ENCODE data around the gene RIBC1. TPM values are rescaled to one million over a fixed set of nuclear protein-coding genes. Genes with fewer than 3 reads are reported as not detected.
"Not testable (repeated sequence)": the region's sequence is repeated elsewhere in the genome, so short reads cannot be mapped to it uniquely, and the experiment has no call there.

Gene RIBC1
- total and polyA plus RNA-seq, 3 donors from 2014 or later: 20.3 to 52.0 (median 41.6) TPM

- no peak overlapping the region for H3K4me3 ChIP-seq
- DNase-seq: no peak
- TF ChIP-seq CTCF (IDR thresholded peaks at IDR 0.05) (no peak), POLR2A (IDR thresholded peaks at IDR 0.05) (no peak)
- no peaks in the 10 kb centered on the region for H3K9me3 ChIP-seq
- H3K36me3 ChIP-seq (ENCODE audit: low read depth, missing control alignments): no peaks in the 10 kb centered on the region
- 72 to 78% methylated on average over 3 of the region's 3 CpGs for WGBS, 2 donors
- intact Hi-C loops (cut with DNase I; ENCODE audit: low total_unique reads): no loop called here
- no peak overlapping the region for H3K27ac ChIP-seq
- no peaks in the 10 kb centered on the region for H3K27me3 ChIP-seq
- H3K4me1 ChIP-seq: no peaks in the 10 kb centered on the region
Measured at GRCh38 chrX:53456254-53456653, 33.6 kb downstream of the RIBC1 start.

DNA sequence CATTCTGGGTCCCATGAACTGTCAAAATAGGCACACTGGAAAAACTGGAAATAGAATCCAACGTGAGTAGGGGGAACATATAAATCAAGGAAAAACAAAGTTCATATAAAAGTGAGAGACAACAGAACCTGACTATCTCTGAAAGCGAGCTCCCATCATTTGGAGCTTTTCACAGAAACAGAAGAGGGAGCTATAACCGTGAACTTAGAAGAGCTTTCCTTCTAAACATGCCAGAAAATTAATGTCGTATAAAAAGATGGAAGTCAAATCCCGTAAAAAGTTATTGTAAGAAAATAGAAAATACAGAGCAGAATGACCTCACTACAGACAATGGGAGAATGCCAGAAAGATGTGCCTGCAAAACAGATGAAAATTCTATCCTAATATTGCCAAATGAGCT is 35.4 kb downstream of the RIBC1 start:
- no peaks in the 10 kb centered on the region for H3K27me3 ChIP-seq
- no peak for DNase-seq
- no peak overlapping the region for H3K4me3 ChIP-seq
- no peak overlapping the region for H3K27ac ChIP-seq
- H3K4me1 ChIP-seq: no peaks in the 10 kb centered on the region
- intact Hi-C loops (cut with DNase I; ENCODE audit: low total_unique reads): no loop called here
- H3K36me3 ChIP-seq (ENCODE audit: low read depth, missing control alignments): no peaks in the 10 kb centered on the region
- TF ChIP-seq POLR2A (IDR thresholded peaks at IDR 0.05): no peak
- TF ChIP-seq CTCF (IDR thresholded peaks at IDR 0.05): no peak
- no peaks in the 10 kb centered on the region for H3K9me3 ChIP-seq
- 20 to 46% methylated on average over 5 of the region's 5 CpGs for WGBS, 2 donors

- H3K4me1 ChIP-seq; H3K9me3 ChIP-seq; H3K4me3 ChIP-seq; H3K36me3 ChIP-seq (ENCODE audit: low read depth, missing control alignments); H3K27me3 ChIP-seq; H3K27ac ChIP-seq; DNase-seq; intact Hi-C loops (cut with DNase I; ENCODE audit: low total_unique reads): not testable (repeated sequence)
- WGBS, 2 donors: 93 to 98% methylated on average over 3 of the region's 3 CpGs
Measured at GRCh38 chrX:53468659-53469058, 46.0 kb downstream of the RIBC1 start.

GRCh38 chrX:53471346-53471745 is 48.7 kb downstream of the RIBC1 start:
- 71 to 75% methylated on average over 2 to 3 of the region's 3 CpGs for WGBS, 2 donors
- H3K27me3 ChIP-seq: no peaks in the 10 kb centered on the region
- no peak for DNase-seq
- TF ChIP-seq POLR2A (IDR thresholded peaks at IDR 0.05): no peak
- no peak for TF ChIP-seq CTCF (IDR thresholded peaks at IDR 0.05)
- no peak overlapping the region for H3K27ac ChIP-seq
- intact Hi-C loops (cut with DNase I; ENCODE audit: low total_unique reads): no loop called here
- no peaks in the 10 kb centered on the region for H3K4me1 ChIP-seq
- no peaks in the 10 kb centered on the region for H3K9me3 ChIP-seq
- no peak overlapping the region for H3K4me3 ChIP-seq
- no peaks in the 10 kb centered on the region for H3K36me3 ChIP-seq (ENCODE audit: low read depth, missing control alignments)

DNA sequence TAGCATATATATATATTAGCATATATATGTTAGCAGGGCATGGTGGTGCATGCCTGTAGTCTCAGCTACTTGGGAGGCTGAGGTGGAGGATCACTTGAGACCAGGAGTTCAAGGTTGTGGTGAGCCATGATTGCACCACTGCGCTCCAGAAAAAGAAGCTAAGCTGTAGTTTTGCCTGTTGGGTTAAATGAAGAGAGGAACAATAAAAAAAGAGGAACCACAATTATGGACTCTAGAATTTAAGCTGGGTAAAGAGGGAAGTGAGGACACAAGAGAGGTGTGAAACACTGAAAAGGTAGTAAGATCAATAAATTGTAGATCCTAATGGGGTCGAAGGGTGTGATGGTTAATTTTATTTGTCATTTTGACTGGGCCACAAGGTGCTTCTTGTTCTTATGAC is 52.0 kb downstream of the RIBC1 start:
- Histone ChIP-seq H3K36me3 (ENCODE audit: low read depth, missing control alignments) (no peaks in the 10 kb centered on the region), H3K4me1 (no peaks in the 10 kb centered on the region), H3K27me3 (no peaks in the 10 kb centered on the region), H3K9me3 (no peaks in the 10 kb centered on the region), H3K4me3 (no peak overlapping the region), H3K27ac (no peak overlapping the region)
- no peak for DNase-seq
- TF ChIP-seq CTCF (IDR thresholded peaks at IDR 0.05) (no peak), POLR2A (IDR thresholded peaks at IDR 0.05) (no peak)
- intact Hi-C loops (cut with DNase I; ENCODE audit: low total_unique reads): no loop called here
- WGBS, 2 donors: 87 to 88% methylated on average over 2 of the region's 2 CpGs
